ENCODE data around the gene MSH3. TPM values are rescaled to one million over a fixed set of nuclear protein-coding genes. Genes with fewer than 3 reads are reported as not detected.

MSH3 gene
- polyA plus RNA-seq, 2 of the 4 experiments (the other 2 are of a cell fraction): 9.3 to 13.1 TPM

- no peak for FAIRE-seq
Measured at GRCh38 chr5:80696450-80696849, 42.0 kb downstream of the MSH3 start.

GRCh38 chr5:80697100-80697499, 42.6 kb downstream of the MSH3 start:
- ATAC-seq: no peak
- Histone ChIP-seq H3K9me3 (no peaks in the 10 kb centered on the region), H3K4me2 (no peak overlapping the region), H3K4me3 (no peak overlapping the region), H3K4me1 (no peaks in the 10 kb centered on the region), H3K27ac (no peak overlapping the region)
- no peak for DNase-seq (ENCODE audit: low read depth in 1 of 2, low spot score in 1 of 2)
- ChIA-PET POLR2A (no interaction called here), CTCF (interaction anchor here (0.6 to 1.6 kb wide), 2 partner anchors 192 to 498 kb away, joined by 4 read pairs; no protein-coding TSS in a partner anchor)
- WGBS (ENCODE audit: missing lambda C conversion rate): 62% methylated on average over 3 of the region's 3 CpGs
- peak; percentile 7 for FAIRE-seq
- TF ChIP-seq EHMT2 (IDR thresholded peaks at IDR 0.05; ENCODE audit: low read depth) (no peak), ZNF302 (CRISPR knock-in tag; IDR thresholded peaks at IDR 0.05) (no peak), REST (IDR thresholded peaks at IDR 0.05) (no peak), FOXS1 (CRISPR knock-in tag; IDR thresholded peaks at IDR 0.05) (no peak), CTCF (IDR thresholded peaks at IDR 0.05) (no peak), HOXB5 (CRISPR knock-in tag; IDR thresholded peaks at IDR 0.05) (no peak), PHF8 (IDR thresholded peaks at IDR 0.05; ENCODE audit: borderline replicate concordance, low read depth) (no peak), RARB (CRISPR knock-in tag; IDR thresholded peaks at IDR 0.05) (no peak)

More at GRCh38 chr5:80696450-80696849, 42.0 kb downstream of the MSH3 start:
- no peak for ATAC-seq
- no peak overlapping the region for H3K27ac ChIP-seq
- H3K4me1 ChIP-seq: no peaks in the 10 kb centered on the region
- 94% methylated on average over 3 of the region's 3 CpGs for WGBS (ENCODE audit: missing lambda C conversion rate)
- H3K9me3 ChIP-seq: no peaks in the 10 kb centered on the region
- CTCF ChIA-PET: interaction anchor here (0.6 to 1.6 kb wide), 2 partner anchors 193 to 499 kb away, joined by 4 read pairs; no protein-coding TSS in a partner anchor
- no peak overlapping the region for H3K4me3 ChIP-seq
- no peak for DNase-seq (ENCODE audit: low read depth in 1 of 2, low spot score in 1 of 2)
- POLR2A ChIA-PET: no interaction called here
- H3K4me2 ChIP-seq: no peak overlapping the region
- TF ChIP-seq FOXS1 (CRISPR knock-in tag; IDR thresholded peaks at IDR 0.05) (no peak), NPAS2 (CRISPR knock-in tag; IDR thresholded peaks at IDR 0.05; ENCODE audit: borderline replicate concordance) (no peak), EP300 (IDR thresholded peaks at IDR 0.05) (no peak), BHLHE40 (IDR thresholded peaks at IDR 0.05; ENCODE audit: low read depth, low read length) (no peak), E2F6 (IDR thresholded peaks at IDR 0.05; ENCODE audit: borderline replicate concordance, low read depth) (no peak), EHF (CRISPR knock-in tag; IDR thresholded peaks at IDR 0.05) (no peak), CTCF (IDR thresholded peaks at IDR 0.05) (no peak), CBX2 (IDR thresholded peaks at IDR 0.05; ENCODE audit: borderline replicate concordance, low read depth) (no peak), ESRRA (IDR thresholded peaks at IDR 0.05; ENCODE audit: borderline replicate concordance, low read length) (no peak), HOXA7 (CRISPR knock-in tag; IDR thresholded peaks at IDR 0.05) (no peak), NFE2L2 (conservative IDR thresholded peaks at IDR 0.05; ENCODE audit: low read length) (no peak), REST (IDR thresholded peaks at IDR 0.05) (no peak)
